Measurements from ENCODE around the gene DDC. TPM values are rescaled to one million over a fixed set of nuclear protein-coding genes. Genes with fewer than 3 reads are reported as not detected.

DDC gene
- total RNA-seq, 2 donors from 2014 or later, result not detected

GRCh38 chr7:50479743-50480517, 85.3 kb downstream of the DDC start:
- no peak overlapping the region for H3K27ac ChIP-seq
- no peaks in the 10 kb centered on the region for H3K9me3 ChIP-seq
- no peaks in the 10 kb centered on the region for H3K27me3 ChIP-seq
- H3K4me1 ChIP-seq, result no peaks in the 10 kb centered on the region
- H3K36me3 ChIP-seq, result no peaks in the 10 kb centered on the region
- no peak overlapping the region for H3K4me3 ChIP-seq
- TF ChIP-seq CTCF (IDR thresholded peaks at IDR 0.05), result no peak
- no peak for DNase-seq (ENCODE audit: low spot score)

GRCh38 chr7:50477640-50478039, 87.6 kb downstream of the DDC start:
- H3K4me1 ChIP-seq, result no peaks in the 10 kb centered on the region
- no peaks in the 10 kb centered on the region for H3K36me3 ChIP-seq
- no peak overlapping the region for H3K27ac ChIP-seq
- TF ChIP-seq CTCF (IDR thresholded peaks at IDR 0.05), result no peak
- DNase-seq (ENCODE audit: low spot score), result no peak
- H3K4me3 ChIP-seq, result no peak overlapping the region
- H3K27me3 ChIP-seq, result no peaks in the 10 kb centered on the region
- no peaks in the 10 kb centered on the region for H3K9me3 ChIP-seq

GRCh38 chr7:50476953-50477625, 88.1 kb downstream of the DDC start:
- TF ChIP-seq CTCF (IDR thresholded peaks at IDR 0.05), result no peak
- H3K9me3 ChIP-seq, result no peaks in the 10 kb centered on the region
- H3K4me1 ChIP-seq, result no peaks in the 10 kb centered on the region
- DNase-seq (ENCODE audit: low spot score), result no peak
- H3K27me3 ChIP-seq, result no peaks in the 10 kb centered on the region
- no peak overlapping the region for H3K27ac ChIP-seq
- H3K36me3 ChIP-seq, result no peaks in the 10 kb centered on the region
- no peak overlapping the region for H3K4me3 ChIP-seq

GRCh38 chr7:50475340-50475739, 89.9 kb downstream of the DDC start:
- Histone ChIP-seq H3K4me1 (no peaks in the 10 kb centered on the region), H3K27ac (no peak overlapping the region), H3K36me3 (no peaks in the 10 kb centered on the region), H3K27me3 (no peaks in the 10 kb centered on the region), H3K4me3 (no peak overlapping the region), H3K9me3 (no peaks in the 10 kb centered on the region)
- DNase-seq (ENCODE audit: low spot score), result no peak
- TF ChIP-seq CTCF (IDR thresholded peaks at IDR 0.05), result no peak

GRCh38 chr7:50474382-50475160, 90.6 kb downstream of the DDC start:
- H3K36me3 ChIP-seq, result no peaks in the 10 kb centered on the region
- H3K4me3 ChIP-seq, result no peak overlapping the region
- no peaks in the 10 kb centered on the region for H3K9me3 ChIP-seq
- H3K4me1 ChIP-seq, result no peaks in the 10 kb centered on the region
- TF ChIP-seq CTCF (IDR thresholded peaks at IDR 0.05), result no peak
- H3K27me3 ChIP-seq, result no peaks in the 10 kb centered on the region
- no peak for DNase-seq (ENCODE audit: low spot score)
- H3K27ac ChIP-seq, result no peak overlapping the region
